SK-MEL-5 (cell line): ENCODE measurements around the gene DNMT3A. TPM values are rescaled to one million over a fixed set of nuclear protein-coding genes. Genes with fewer than 3 reads are reported as not detected.

Source experiments
- DNase-seq: peaks from one replicate; pipeline ENCODE4 v3.0.0-alpha.2; 2016; ENCODE audit warnings: low read depth, low spot score
- in situ Hi-C: cut with HindIII; loops from 2 replicates; pipeline ENCODE4 v1.10.0; 2016; ENCODE audit warnings: low sequenced_read_pairs, high pct_unique_total_duplicates, low pct_unique_long_range_greater_than_20kb
- total RNA-seq: library from RNA; depleted of rRNA; stranded (reverse); fragments of >200 nt; shearing (Covaris generic); gene quantifications from 2 replicates; pipeline ENCODE4 v1.2.3, GENCODE V29; 2014

The DNMT3A gene
- total RNA-seq, 1 experiment from 2014 or later = 11.8 TPM

DNA sequence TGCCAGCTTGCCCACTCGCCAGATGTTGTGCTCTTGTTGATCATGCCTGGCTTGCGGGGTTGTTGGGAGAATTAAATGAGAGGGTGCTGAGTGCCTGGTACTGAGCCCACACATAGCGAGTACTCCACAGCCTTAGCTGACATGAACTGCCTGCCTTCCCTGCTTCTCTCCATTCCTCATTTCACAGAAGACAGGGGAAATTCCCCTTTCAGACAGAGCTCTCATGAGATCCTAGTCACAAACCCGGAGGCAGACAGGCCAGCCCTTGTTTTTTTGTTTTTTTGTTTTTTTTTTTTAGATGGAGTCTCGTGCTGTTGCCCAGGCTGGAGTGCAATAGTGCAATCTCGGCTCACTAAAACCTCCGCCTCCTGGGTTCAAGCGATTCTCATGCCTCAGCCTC is 17.1 kb upstream of the DNMT3A start:
- peak; percentile 55 for DNase-seq
- in situ Hi-C loops = no loop called here

- no peak for DNase-seq
- in situ Hi-C loops = no loop called here
These were observed 16.6 kb upstream of the DNMT3A start for GRCh38 chr2:25358249-25358815.

DNA sequence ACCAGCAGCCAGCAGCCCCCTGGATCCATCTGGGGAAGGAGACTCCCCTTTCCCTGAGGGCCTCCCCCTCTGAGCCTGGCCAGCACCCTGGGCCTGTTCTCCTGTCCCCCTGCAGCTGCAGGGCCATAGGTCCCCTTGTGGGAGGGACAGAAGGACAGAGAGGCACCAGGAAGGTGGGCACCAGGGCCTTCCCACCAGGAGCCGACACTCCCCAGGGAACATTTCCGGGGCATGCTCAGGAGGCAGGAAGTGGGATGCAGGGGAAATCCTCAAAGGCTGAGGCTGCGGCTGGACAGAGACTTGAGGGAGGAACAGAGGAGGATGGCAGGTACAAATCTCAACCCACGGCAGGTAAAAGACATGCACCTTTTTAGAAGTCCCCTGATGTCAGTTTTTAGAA is 14.4 kb upstream of the DNMT3A start:
- DNase-seq = no peak
- in situ Hi-C loops = no loop called here

- no peak for DNase-seq
- in situ Hi-C loops = no loop called here
These were observed 13.5 kb upstream of the DNMT3A start for GRCh38 chr2:25355270-25355669.

GRCh38 chr2:25354116-25354515 is 12.4 kb upstream of the DNMT3A start:
- no peak for DNase-seq
- in situ Hi-C loops = no loop called here

DNA sequence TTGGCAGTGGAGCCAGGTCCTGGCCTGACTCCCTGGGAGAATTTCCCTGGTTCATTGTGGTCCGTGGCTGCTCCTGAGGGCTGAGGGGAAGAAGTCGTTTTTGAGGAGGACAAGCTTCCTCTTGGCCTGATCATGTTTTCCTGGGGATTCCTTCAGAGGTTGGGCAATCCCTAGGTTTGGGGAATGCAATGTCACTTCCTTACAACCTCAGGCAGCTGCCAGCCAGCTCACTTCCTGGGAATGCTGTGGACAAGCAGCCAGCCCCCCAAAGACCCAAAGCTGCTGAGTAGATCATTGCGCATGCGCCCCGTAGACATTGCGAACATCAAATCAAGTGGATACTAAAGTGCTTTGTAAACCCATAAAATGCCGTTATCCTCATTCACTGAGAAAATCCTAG is 7.7 kb upstream of the DNMT3A start:
- no peak for DNase-seq
- in situ Hi-C loops = no loop called here

GRCh38 chr2:25347846-25348245 is 6.1 kb upstream of the DNMT3A start:
- DNase-seq = no peak
- in situ Hi-C loops = no loop called here

GRCh38 chr2:25347205-25347815 is 5.6 kb upstream of the DNMT3A start:
- DNase-seq = no peak

DNA sequence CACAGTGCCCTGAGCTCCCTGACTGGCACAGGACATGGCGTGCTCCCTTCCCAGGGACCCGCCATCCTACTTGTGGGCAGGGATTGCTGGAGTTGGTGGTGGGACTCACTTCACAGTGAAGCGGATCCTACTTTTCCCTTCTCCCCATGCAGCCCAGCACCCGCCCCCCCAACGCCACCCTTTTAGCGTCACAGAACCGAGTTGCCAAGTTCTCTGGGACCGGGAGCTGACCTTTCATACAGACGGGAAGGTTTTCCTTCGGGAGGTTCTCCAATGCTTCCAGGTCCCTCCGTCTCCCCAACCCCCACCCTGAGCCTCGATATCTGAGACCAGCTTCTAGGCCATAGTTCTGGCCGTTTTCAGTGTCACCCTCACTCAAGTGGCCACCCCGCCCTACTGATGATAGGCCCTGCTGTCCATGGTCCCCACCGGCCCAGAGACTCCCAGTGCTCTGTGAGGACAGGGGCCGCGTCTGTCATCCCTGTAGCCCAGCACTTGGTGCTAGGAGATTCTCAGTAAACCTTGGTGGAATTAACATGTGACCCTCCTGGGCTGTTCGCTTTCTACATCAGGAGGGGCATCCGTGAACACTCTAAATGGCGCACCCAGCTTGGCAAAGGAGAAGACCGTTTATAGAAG is 1.6 kb upstream of the DNMT3A start:
- DNase-seq = no peak
- in situ Hi-C loops = no loop called here

More at GRCh38 chr2:25347205-25347815, 5.6 kb upstream of the DNMT3A start:
- in situ Hi-C loops = no loop called here

- peak; percentile 85 for DNase-seq
- in situ Hi-C loops = no loop called here
These were observed 854 bp upstream of the DNMT3A start for GRCh38 chr2:25342372-25343186.

DNA sequence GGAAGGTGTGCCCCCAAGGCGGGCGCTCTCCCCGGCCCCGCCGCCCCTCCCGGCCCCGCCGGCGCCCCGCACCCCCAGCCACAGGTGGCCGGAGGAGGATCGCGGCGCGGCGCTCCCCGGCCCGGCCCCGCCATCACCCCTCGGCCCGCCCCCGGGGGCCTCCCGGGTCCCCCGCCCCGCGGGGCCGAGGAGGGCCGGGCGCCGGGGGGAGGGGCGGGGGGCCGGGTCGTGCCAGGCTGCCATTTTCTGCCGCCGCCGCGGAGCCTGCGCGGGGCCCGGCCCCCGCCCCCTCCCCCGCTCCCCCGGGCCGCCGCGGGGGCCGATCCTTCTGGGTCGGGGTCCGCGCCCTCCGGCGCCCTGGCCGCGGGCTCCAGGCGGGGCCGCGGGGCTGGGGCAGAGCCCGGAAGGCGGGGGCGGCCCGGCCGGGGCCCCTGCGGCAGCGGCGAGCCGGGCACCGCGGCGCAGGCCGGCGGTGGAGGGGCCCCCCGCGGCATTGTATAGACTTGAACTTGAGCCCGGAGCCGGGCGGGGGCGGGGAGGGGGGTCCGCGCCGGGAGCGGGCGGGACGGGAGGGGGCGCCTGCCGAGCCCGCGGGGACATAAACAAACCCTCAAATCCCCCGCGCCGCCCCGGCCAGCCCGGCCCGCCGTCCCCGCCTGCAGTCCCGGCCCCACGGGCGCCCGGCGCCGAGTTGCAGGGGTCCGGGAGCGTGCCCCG is 556 bp downstream of the DNMT3A start:
- in situ Hi-C loops = no loop called here
- DNase-seq = no peak

DNA sequence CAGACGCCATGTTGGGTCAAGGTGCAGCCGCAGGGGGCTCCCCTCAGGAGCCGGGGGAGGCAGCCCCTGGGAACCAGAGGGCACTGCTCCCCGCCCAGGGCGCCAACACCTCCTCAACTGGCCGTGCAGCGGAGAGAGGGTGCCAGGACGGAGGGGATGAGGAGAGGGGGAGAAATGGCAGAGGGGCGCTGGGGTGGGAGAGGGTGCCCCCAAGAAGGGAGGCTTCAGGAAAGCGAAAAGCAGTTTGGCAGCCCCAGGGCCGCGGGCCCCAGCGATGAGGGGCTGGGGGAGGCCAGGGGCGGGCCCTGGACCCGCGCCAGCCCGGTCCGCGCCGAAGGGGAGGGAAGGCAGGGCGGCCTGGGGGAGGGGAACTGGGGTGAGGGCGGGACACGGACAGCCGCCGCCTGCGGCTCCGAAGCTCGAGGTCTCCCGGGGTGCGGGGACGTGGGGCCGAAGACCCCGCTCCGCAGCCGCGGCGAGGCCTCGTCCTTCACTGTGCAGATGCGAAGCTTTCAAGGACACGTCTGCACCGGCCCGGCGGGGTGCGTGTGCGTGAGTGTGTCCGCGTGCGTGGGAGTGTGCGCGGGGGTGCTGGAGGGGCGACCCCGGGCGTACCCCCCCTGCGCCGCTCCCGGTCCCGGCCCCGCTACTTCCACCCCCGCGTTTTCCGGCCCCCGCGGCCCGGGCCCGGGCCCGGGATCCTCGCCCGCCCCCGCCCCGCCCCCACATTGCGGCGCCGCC is 1.4 kb downstream of the DNMT3A start:
- in situ Hi-C loops = no loop called here
- DNase-seq = no peak

DNA sequence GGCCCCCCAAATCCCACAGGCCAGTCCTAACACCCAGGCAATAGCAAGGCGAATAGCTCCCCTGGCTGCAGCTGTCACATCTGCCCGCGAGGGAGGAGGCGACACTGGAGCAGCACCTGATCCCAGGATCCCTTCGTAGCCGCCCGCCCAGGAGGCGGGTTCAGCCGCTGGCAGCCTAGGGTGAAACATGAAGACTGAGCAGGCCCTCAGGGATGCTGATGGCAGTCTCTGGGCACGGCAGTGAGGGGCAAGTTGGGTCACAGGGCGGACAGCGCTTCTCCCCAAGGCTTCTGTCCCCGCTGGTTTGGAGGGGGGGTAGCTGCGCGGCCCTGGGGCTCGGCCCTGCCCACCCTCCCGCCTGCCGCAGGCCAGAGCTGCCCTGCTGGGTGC is 1.9 kb downstream of the DNMT3A start:
- in situ Hi-C loops = no loop called here
- no peak for DNase-seq

DNA sequence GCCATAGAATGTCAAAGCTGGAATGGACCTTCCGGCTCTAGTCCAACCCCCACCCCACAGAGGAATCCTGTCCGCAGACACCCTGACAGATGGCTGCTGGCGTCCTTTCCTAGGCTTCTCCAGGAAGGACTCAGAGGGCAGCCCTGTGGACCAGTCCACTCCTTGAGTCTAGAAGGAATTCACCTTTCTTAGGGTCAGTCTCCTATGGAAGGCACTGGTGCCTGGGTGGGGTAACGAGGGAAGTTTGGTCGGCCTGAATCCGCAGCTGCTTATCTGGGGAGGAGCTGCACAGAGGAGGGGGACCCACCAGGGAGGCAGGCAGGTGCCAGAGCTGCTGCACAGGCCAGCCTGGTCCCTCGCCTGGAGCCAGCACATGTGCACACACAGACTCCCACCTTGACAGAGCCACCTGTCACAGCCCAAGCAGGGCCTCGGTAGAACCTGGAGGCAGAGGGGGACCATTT is 2.5 kb downstream of the DNMT3A start:
- DNase-seq = no peak
- in situ Hi-C loops = no loop called here

- in situ Hi-C loops = no loop called here
These were observed 3.3 kb downstream of the DNMT3A start for GRCh38 chr2:25338401-25338800.

GRCh38 chr2:25337891-25338290 is 3.8 kb downstream of the DNMT3A start:
- DNase-seq = no peak
- in situ Hi-C loops = no loop called here

More at GRCh38 chr2:25338401-25338800, 3.3 kb downstream of the DNMT3A start:
- DNase-seq = no peak

GRCh38 chr2:25337276-25337675 is 4.4 kb downstream of the DNMT3A start:
- no peak for DNase-seq
- in situ Hi-C loops = no loop called here
